ENCODE data around the gene CORO1C. TPM values are rescaled to one million over a fixed set of nuclear protein-coding genes. Genes with fewer than 3 reads are reported as not detected.
"Not testable (repeated sequence)": the region's sequence is repeated elsewhere in the genome, so short reads cannot be mapped to it uniquely, and the experiment has no call there.

CORO1C gene
- total RNA-seq, 4 donors from 2014 or later: 100 to 273 (median 154) TPM

- no peak for DNase-seq (ENCODE audit: low spot score)
- no peak for TF ChIP-seq CTCF (IDR thresholded peaks at IDR 0.05)
- ATAC-seq (ENCODE audit: low FRiP score): no peak
Observed at GRCh38 chr12:108633081-108633533, 98.2 kb downstream of the CORO1C start.

- DNase-seq (ENCODE audit: low spot score); ATAC-seq (ENCODE audit: low FRiP score): not testable (repeated sequence)
Observed at GRCh38 chr12:108631261-108631660, 100.1 kb downstream of the CORO1C start.

GRCh38 chr12:108630481-108631207, 100.7 kb downstream of the CORO1C start:
- TF ChIP-seq CTCF (IDR thresholded peaks at IDR 0.05): no peak
- ATAC-seq (ENCODE audit: low FRiP score): peak; percentile 28
- DNase-seq (ENCODE audit: low spot score): no peak

GRCh38 chr12:108629824-108630476, 101.4 kb downstream of the CORO1C start:
- DNase-seq (ENCODE audit: low spot score): peak; percentile 57
- no peak for TF ChIP-seq CTCF (IDR thresholded peaks at IDR 0.05)
- ATAC-seq (ENCODE audit: low FRiP score): peak; percentile 88

GRCh38 chr12:108629151-108629550, 102.2 kb downstream of the CORO1C start:
- ATAC-seq (ENCODE audit: low FRiP score) (no peak), DNase-seq (ENCODE audit: low spot score) (no peak)
- TF ChIP-seq CTCF (IDR thresholded peaks at IDR 0.05): no peak

- DNase-seq (ENCODE audit: low spot score) (no peak), ATAC-seq (ENCODE audit: low FRiP score) (no peak)
- TF ChIP-seq CTCF (IDR thresholded peaks at IDR 0.05): no peak
Observed at GRCh38 chr12:108627134-108627920, 104.0 kb downstream of the CORO1C start.

- ATAC-seq (ENCODE audit: low FRiP score) (no peak), DNase-seq (ENCODE audit: low spot score) (no peak)
- no peak for TF ChIP-seq CTCF (IDR thresholded peaks at IDR 0.05)
Observed at GRCh38 chr12:108625228-108625627, 106.1 kb downstream of the CORO1C start.

Data from omental fat pad (tissue), 4 donors.